ENCODE results near the gene SRSF3. TPM values are rescaled to one million over a fixed set of nuclear protein-coding genes. Genes with fewer than 3 reads are reported as not detected.
A peak's percentile ranks its signal among the peaks of the same experiment; 100 is the strongest.

Gene SRSF3
- total RNA-seq, 1 donor from 2014 or later, result 209 TPM

DNA sequence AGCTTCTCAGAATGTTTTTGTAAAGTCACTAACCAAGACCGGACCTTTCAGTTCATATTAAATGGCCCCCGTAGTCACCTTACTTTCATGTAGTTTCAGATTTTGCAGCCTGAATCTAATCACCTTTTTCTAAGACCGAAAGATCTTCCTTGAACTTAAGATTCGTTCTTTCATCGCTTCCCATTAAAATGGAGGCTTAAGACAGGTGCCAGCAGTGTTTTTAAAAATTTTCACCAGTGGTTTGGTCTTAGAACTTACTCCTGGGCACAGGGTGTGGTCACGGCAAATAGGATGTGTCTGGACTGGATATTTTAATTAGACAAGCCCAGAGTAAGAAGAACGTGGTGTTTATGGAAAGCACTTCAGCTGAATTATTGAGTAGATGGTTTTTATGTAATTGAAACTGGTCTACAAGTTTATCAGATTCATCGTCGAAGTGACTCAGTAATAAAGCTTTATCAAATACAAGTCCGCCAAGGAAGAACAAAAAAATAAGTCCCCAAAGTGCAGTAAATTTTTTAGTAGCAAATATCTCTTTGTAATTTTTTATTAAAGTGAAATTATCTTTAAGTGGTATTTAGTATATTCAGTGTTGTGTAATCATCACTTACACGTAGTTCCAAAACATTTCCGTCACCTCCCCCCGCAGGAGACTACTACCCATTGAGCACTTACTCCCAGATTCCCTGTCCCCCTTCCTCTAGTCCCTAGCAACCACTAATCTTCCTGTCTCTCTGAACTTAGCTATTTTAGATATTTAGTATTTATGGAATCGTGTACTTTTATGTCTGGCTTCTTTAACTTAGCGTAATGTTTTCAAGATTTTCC, 868 bp downstream of the SRSF3 start:
- TF ChIP-seq CTCF (IDR thresholded peaks at IDR 0.05), result no peak
- H3K36me3 Mint-ChIP-seq (ENCODE audit: unreplicated experiment), result peaks cover 46% of the 10 kb centered on the region
- no peaks in the 10 kb centered on the region for H3K9me3 Mint-ChIP-seq (ENCODE audit: unreplicated experiment)
- peak overlapping the region; percentile 96 for H3K4me3 Mint-ChIP-seq (ENCODE audit: unreplicated experiment)
- H3K4me1 Mint-ChIP-seq (ENCODE audit: unreplicated experiment), result peaks cover 50% of the 10 kb centered on the region
- H3K27ac Mint-ChIP-seq (ENCODE audit: unreplicated experiment), result peak overlapping the region; percentile 100
- no peak for DNase-seq (ENCODE audit: extremely low spot score, unreplicated experiment)
- no peaks in the 10 kb centered on the region for H3K27me3 Mint-ChIP-seq (ENCODE audit: unreplicated experiment)

DNA sequence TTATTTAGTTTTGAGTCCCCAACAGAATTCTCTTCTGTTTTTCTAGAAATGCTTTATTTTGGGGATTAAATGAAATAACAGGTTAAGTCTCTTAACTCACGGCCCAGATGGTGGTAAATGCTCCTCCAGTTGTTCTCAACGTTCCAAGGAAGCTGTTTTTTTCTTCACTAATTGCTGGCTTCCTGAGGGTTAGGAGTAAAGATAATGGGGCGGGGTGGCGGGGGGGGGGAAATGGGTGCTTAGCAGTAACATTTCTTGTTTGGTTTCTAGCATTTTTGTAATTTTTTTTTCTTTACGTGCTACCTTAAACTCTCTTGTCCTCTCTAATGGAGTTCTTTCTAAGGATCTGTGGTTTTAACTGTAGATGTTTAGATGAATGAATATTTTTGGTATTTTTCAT, 2.2 kb downstream of the SRSF3 start:
- peak overlapping the region; percentile 96 for H3K4me3 Mint-ChIP-seq (ENCODE audit: unreplicated experiment)

GRCh38 chr6:36597775-36598174, 3.6 kb downstream of the SRSF3 start:
- H3K4me1 Mint-ChIP-seq (ENCODE audit: unreplicated experiment), result peaks cover 68% of the 10 kb centered on the region

More for the DNA sequence above, 2.2 kb downstream of the SRSF3 start:
- TF ChIP-seq CTCF (IDR thresholded peaks at IDR 0.05), result no peak
- DNase-seq (ENCODE audit: extremely low spot score, unreplicated experiment), result no peak
- Mint-ChIP-seq H3K9me3 (ENCODE audit: unreplicated experiment) (no peaks in the 10 kb centered on the region), H3K27me3 (ENCODE audit: unreplicated experiment) (no peaks in the 10 kb centered on the region), H3K36me3 (ENCODE audit: unreplicated experiment) (peaks cover 58% of the 10 kb centered on the region), H3K4me1 (ENCODE audit: unreplicated experiment) (peaks cover 60% of the 10 kb centered on the region), H3K27ac (ENCODE audit: unreplicated experiment) (peak overlapping the region; percentile 100)

GRCh38 chr6:36598326-36598725, 4.2 kb downstream of the SRSF3 start:
- H3K9me3 Mint-ChIP-seq (ENCODE audit: unreplicated experiment), result no peaks in the 10 kb centered on the region
- peak overlapping the region; percentile 96 for H3K4me3 Mint-ChIP-seq (ENCODE audit: unreplicated experiment)
- peaks cover 70% of the 10 kb centered on the region for H3K4me1 Mint-ChIP-seq (ENCODE audit: unreplicated experiment)
- peak overlapping the region; percentile 64 for H3K27ac Mint-ChIP-seq (ENCODE audit: unreplicated experiment)
- DNase-seq (ENCODE audit: extremely low spot score, unreplicated experiment), result no peak
- no peak for TF ChIP-seq CTCF (IDR thresholded peaks at IDR 0.05)
- H3K36me3 Mint-ChIP-seq (ENCODE audit: unreplicated experiment), result peaks cover 73% of the 10 kb centered on the region
- no peaks in the 10 kb centered on the region for H3K27me3 Mint-ChIP-seq (ENCODE audit: unreplicated experiment)

More at GRCh38 chr6:36597775-36598174, 3.6 kb downstream of the SRSF3 start:
- H3K4me3 Mint-ChIP-seq (ENCODE audit: unreplicated experiment), result peak overlapping the region; percentile 96
- H3K27ac Mint-ChIP-seq (ENCODE audit: unreplicated experiment), result peak overlapping the region; percentile 64
- H3K27me3 Mint-ChIP-seq (ENCODE audit: unreplicated experiment), result no peaks in the 10 kb centered on the region
- H3K9me3 Mint-ChIP-seq (ENCODE audit: unreplicated experiment), result no peaks in the 10 kb centered on the region
- peaks cover 70% of the 10 kb centered on the region for H3K36me3 Mint-ChIP-seq (ENCODE audit: unreplicated experiment)
- TF ChIP-seq CTCF (IDR thresholded peaks at IDR 0.05), result no peak
- DNase-seq (ENCODE audit: extremely low spot score, unreplicated experiment), result no peak

GRCh38 chr6:36598739-36599318, 4.7 kb downstream of the SRSF3 start:
- H3K36me3 Mint-ChIP-seq (ENCODE audit: unreplicated experiment), result peaks cover 78% of the 10 kb centered on the region
- peaks cover 69% of the 10 kb centered on the region for H3K4me1 Mint-ChIP-seq (ENCODE audit: unreplicated experiment)
- no peak for TF ChIP-seq CTCF (IDR thresholded peaks at IDR 0.05)
- no peaks in the 10 kb centered on the region for H3K27me3 Mint-ChIP-seq (ENCODE audit: unreplicated experiment)
- no peak for DNase-seq (ENCODE audit: extremely low spot score, unreplicated experiment)
- H3K4me3 Mint-ChIP-seq (ENCODE audit: unreplicated experiment), result peak overlapping the region; percentile 96
- H3K27ac Mint-ChIP-seq (ENCODE audit: unreplicated experiment), result peak overlapping the region; percentile 64
- H3K9me3 Mint-ChIP-seq (ENCODE audit: unreplicated experiment), result no peaks in the 10 kb centered on the region

Data from osteocyte (in vitro differentiated cells).